ENCODE data around the gene CHADL.

CHADL gene

DNA sequence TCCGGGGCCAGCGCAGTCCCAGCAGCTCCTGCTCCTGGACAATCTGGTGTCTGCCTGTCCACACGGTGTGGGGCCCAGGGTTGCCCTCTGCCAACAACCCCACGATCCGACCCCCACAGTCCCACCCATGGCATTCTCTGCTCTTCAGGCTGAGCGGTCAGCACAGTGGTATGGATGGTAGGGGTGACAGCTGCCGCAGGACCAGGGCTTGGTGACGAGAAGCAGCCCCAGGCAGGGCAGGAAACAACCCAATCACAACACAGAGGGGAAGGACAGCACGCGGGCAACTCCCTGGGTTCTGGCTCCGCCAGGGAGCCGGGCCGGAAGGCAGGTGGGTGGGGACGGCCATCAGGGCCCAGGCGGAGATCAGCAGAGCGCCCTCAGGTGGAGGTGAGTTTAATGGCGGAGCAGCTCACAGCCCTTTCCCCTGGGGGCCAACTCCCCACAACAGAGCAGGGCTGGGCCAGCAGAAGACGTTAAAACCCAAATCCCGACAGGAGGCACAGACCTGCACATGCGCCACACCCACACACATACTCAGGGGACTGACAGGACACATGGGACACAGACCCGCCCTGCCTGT is 5.3 kb upstream of the CHADL start:
- ChIA-PET POLR2A (interaction anchor here (1.2 kb wide), 1 partner anchor 11 kb away, joined by 5 read pairs; no protein-coding TSS in a partner anchor), CTCF (interaction anchor here (0.7 to 3.6 kb wide), 6 partner anchors 8 to 323 kb away, joined by 3 to 14 read pairs (median 4); no protein-coding TSS in a partner anchor)
- Histone ChIP-seq H3K9me3 (ENCODE audit: control insufficient read depth, insufficient read depth, low read depth, low read length) (no peaks in the 10 kb centered on the region), H3K4me1 (ENCODE audit: control insufficient read depth, insufficient read depth, low read length) (no peaks in the 10 kb centered on the region), H3K4me3 (ENCODE audit: low read depth, low read length) (no peak overlapping the region), H3K27ac (ENCODE audit: extremely low read depth, low read depth, low read length) (no peak overlapping the region), H3K36me3 (ENCODE audit: control insufficient read depth in 2 of 2, insufficient read depth in 1 of 2, low read length in 2 of 2) (peaks cover 20 to 59% of the 10 kb centered on the region in 2 experiments; a peak in 2 of 3 replicates)
- TF ChIP-seq YY1 (tag by site-specific recombination; IDR thresholded peaks at IDR 0.05) (no peak), ZNF654 (tag by site-specific recombination; IDR thresholded peaks at IDR 0.05; ENCODE audit: low read depth) (no peak), GLIS2 (tag by site-specific recombination; IDR thresholded peaks at IDR 0.05) (no peak), YY2 (tag by site-specific recombination; IDR thresholded peaks at IDR 0.05) (0 out of 2 replicates have a peak, but pooled peaks have one; percentile 28), ZBTB7A (tag by site-specific recombination; IDR thresholded peaks at IDR 0.05; ENCODE audit: low read depth) (no peak), KLF8 (tag by site-specific recombination; IDR thresholded peaks at IDR 0.05) (0 out of 2 replicates have a peak, but pooled peaks have one; percentile 29), ZNF600 (tag by site-specific recombination; IDR thresholded peaks at IDR 0.05) (peak; percentile 61; the same call in 1 of the 2 replicates), ZNF221 (tag by site-specific recombination; IDR thresholded peaks at IDR 0.05; ENCODE audit: borderline replicate concordance) (no peak), ZBTB21 (tag by site-specific recombination; IDR thresholded peaks at IDR 0.05) (no peak), EGR2 (tag by site-specific recombination; IDR thresholded peaks at IDR 0.05; ENCODE audit: low read depth) (peak; percentile 31; the same call in 1 of the 2 replicates), HOXD13 (CRISPR knock-in tag; IDR thresholded peaks at IDR 0.05; ENCODE audit: borderline replicate concordance) (no peak), OSR2 (tag by site-specific recombination; IDR thresholded peaks at IDR 0.05) (no peak), PRDM10 (tag by site-specific recombination; IDR thresholded peaks at IDR 0.05) (0 out of 2 replicates have a peak, but pooled peaks have one; percentile 21), ZNF2 (tag by site-specific recombination; IDR thresholded peaks at IDR 0.05) (no peak), KLF1 (tag by site-specific recombination; IDR thresholded peaks at IDR 0.05) (peak; percentile 41; the same call in 1 of the 2 replicates), KLF9 (tag by site-specific recombination; IDR thresholded peaks at IDR 0.05; ENCODE audit: low read depth) (peak; percentile 61)
- TF ChIP-seq, protein P1, sequence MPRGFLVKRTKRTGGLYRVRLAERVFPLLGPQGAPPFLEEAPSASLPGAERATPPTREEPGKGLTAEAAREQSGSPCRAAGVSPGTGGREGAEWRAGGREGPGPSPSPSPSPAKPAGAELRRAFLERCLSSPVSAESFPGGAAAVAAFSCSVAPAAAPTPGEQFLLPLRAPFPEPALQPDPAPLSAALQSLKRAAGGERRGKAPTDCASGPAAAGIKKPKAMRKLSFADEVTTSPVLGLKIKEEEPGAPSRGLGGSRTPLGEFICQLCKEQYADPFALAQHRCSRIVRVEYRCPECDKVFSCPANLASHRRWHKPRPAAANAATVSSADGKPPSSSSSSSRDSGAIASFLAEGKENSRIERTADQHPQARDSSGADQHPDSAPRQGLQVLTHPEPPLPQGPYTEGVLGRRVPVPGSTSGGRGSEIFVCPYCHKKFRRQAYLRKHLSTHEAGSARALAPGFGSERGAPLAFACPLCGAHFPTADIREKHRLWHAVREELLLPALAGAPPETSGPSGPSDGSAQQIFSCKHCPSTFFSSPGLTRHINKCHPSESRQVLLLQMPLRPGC (tag by site-specific recombination; IDR thresholded peaks at IDR 0.05), result 0 out of 2 replicates have a peak, but pooled peaks have one; percentile 25
- TF ChIP-seq, protein P2, sequence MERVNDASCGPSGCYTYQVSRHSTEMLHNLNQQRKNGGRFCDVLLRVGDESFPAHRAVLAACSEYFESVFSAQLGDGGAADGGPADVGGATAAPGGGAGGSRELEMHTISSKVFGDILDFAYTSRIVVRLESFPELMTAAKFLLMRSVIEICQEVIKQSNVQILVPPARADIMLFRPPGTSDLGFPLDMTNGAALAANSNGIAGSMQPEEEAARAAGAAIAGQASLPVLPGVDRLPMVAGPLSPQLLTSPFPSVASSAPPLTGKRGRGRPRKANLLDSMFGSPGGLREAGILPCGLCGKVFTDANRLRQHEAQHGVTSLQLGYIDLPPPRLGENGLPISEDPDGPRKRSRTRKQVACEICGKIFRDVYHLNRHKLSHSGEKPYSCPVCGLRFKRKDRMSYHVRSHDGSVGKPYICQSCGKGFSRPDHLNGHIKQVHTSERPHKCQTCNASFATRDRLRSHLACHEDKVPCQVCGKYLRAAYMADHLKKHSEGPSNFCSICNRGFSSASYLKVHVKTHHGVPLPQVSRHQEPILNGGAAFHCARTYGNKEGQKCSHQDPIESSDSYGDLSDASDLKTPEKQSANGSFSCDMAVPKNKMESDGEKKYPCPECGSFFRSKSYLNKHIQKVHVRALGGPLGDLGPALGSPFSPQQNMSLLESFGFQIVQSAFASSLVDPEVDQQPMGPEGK (tag by site-specific recombination; IDR thresholded peaks at IDR 0.05), result peak; percentile 56

Data from HEK293 (cell line).